Stimulated activated naive CD8-positive, alpha-beta T cell treated with anti-CD3 and anti-CD28 coated beads, Interleukin-15, amount 100 ng/mL, for 72 hours (primary cell): ENCODE measurements around the gene BACH2.
A peak's percentile ranks its signal among the peaks of the same experiment; 100 is the strongest.
"Not testable (repeated sequence)": the region's sequence is repeated elsewhere in the genome, so short reads cannot be mapped to it uniquely, and the experiment has no call there.

ENCODE experiments used
- ATAC-seq: fragments of 150-1000 bp; cut with Tn5 transposase; 2 replicates; pipeline ENCODE4 v1.10.0; 2021; ENCODE audit warnings: mild to moderate bottlenecking, moderate library complexity
- DNase-seq, 2 donors: peaks; one replicate each; pipeline ENCODE4 v3.0.0; 2021 to 2022
- H3K27ac Mint-ChIP-seq, 2 donors: one replicate each; pipeline ENCODE4 v1.8.0; 2022; ENCODE audit warnings: mild to moderate bottlenecking in 2 of 2, mixed read lengths in 2 of 2, moderate library complexity in 2 of 2
- H3K27me3 Mint-ChIP-seq: one replicate; pipeline ENCODE4 v1.8.0; 2022; ENCODE audit warnings: mixed read lengths
- H3K4me1 Mint-ChIP-seq: one replicate; pipeline ENCODE4 v1.8.0; 2022; ENCODE audit warnings: mild to moderate bottlenecking, mixed read lengths
- H3K4me3 Mint-ChIP-seq, 2 donors: one replicate each; pipeline ENCODE4 v1.8.0; 2022; ENCODE audit warnings: mild to moderate bottlenecking in 2 of 2, mixed read lengths in 2 of 2, moderate library complexity in 1 of 2
- H3K9me3 Mint-ChIP-seq, 2 donors: one replicate each; pipeline ENCODE4 v1.8.0; 2022; ENCODE audit warnings: mixed read lengths in 2 of 2

The BACH2 gene

GRCh38 chr6:89925826-89926225 is 370.8 kb downstream of the BACH2 start:
- ATAC-seq (peak; percentile 50), DNase-seq (no peak)
- Mint-ChIP-seq H3K4me1 (peaks cover 65% of the 10 kb centered on the region), H3K27me3 (no peaks in the 10 kb centered on the region), H3K27ac (peak overlapping the region in 1 of 2 donors; percentile 90), H3K4me3 (no peak overlapping the region), H3K9me3 (no peaks in the 10 kb centered on the region)

GRCh38 chr6:89924231-89924630 is 372.4 kb downstream of the BACH2 start:
- peak overlapping the region in 1 of 2 donors; percentile 68 for H3K27ac Mint-ChIP-seq
- no peak for ATAC-seq
- H3K9me3 Mint-ChIP-seq = no peaks in the 10 kb centered on the region
- no peaks in the 10 kb centered on the region for H3K27me3 Mint-ChIP-seq
- DNase-seq = no peak
- H3K4me1 Mint-ChIP-seq = peaks cover 49% of the 10 kb centered on the region
- H3K4me3 Mint-ChIP-seq = no peak overlapping the region

- ATAC-seq (no peak), DNase-seq (no peak)
- Mint-ChIP-seq H3K27me3 (no peaks in the 10 kb centered on the region), H3K9me3 (peaks cover 6 to 10% of the 10 kb centered on the region in 2 donors), H3K4me3 (no peak overlapping the region), H3K4me1 (peaks cover 25% of the 10 kb centered on the region), H3K27ac (peak overlapping the region in 1 of 2 donors; percentile 74)
Observed at GRCh38 chr6:89921691-89922090, 375.0 kb downstream of the BACH2 start.

- Mint-ChIP-seq H3K27me3 (no peaks in the 10 kb centered on the region), H3K27ac (peak overlapping the region in 1 of 2 donors; percentile 74), H3K9me3 (peaks cover 11 to 15% of the 10 kb centered on the region in 2 donors), H3K4me3 (no peak overlapping the region), H3K4me1 (peaks cover 22% of the 10 kb centered on the region)
- DNase-seq (no peak), ATAC-seq (no peak)
Observed at GRCh38 chr6:89921197-89921596, 375.4 kb downstream of the BACH2 start.

GRCh38 chr6:89917801-89918366 is 378.8 kb downstream of the BACH2 start:
- Mint-ChIP-seq H3K4me1 (peaks cover 18% of the 10 kb centered on the region), H3K4me3 (no peak overlapping the region), H3K9me3 (peaks cover 13 to 26% of the 10 kb centered on the region in 2 donors), H3K27me3 (no peaks in the 10 kb centered on the region), H3K27ac (peak overlapping the region in 1 of 2 donors; percentile 51)
- DNase-seq = no peak
- no peak for ATAC-seq

GRCh38 chr6:89917216-89917615 is 379.4 kb downstream of the BACH2 start:
- H3K27ac Mint-ChIP-seq = peak overlapping the region in 1 of 2 donors; percentile 57
- H3K4me3 Mint-ChIP-seq = no peak overlapping the region
- peaks cover 13 to 26% of the 10 kb centered on the region in 2 donors for H3K9me3 Mint-ChIP-seq
- peaks cover 14% of the 10 kb centered on the region for H3K4me1 Mint-ChIP-seq
- no peaks in the 10 kb centered on the region for H3K27me3 Mint-ChIP-seq
- DNase-seq (no peak), ATAC-seq (no peak)

- no peak overlapping the region for H3K4me3 Mint-ChIP-seq
- H3K9me3 Mint-ChIP-seq = peaks cover 13 to 26% of the 10 kb centered on the region in 2 donors
- ATAC-seq (no peak), DNase-seq (no peak)
- no peaks in the 10 kb centered on the region for H3K27me3 Mint-ChIP-seq
- peak overlapping the region in 1 of 2 donors; percentile 57 for H3K27ac Mint-ChIP-seq
- peaks cover 12% of the 10 kb centered on the region for H3K4me1 Mint-ChIP-seq
Observed at GRCh38 chr6:89916136-89916920, 380.3 kb downstream of the BACH2 start.

- H3K4me1 Mint-ChIP-seq = peaks cover 19% of the 10 kb centered on the region
- no peak overlapping the region for H3K27ac Mint-ChIP-seq
- peaks cover 0 to 8% of the 10 kb centered on the region in 2 donors for H3K9me3 Mint-ChIP-seq
- no peak for DNase-seq
- H3K4me3 Mint-ChIP-seq = no peak overlapping the region
- ATAC-seq = no peak
- no peaks in the 10 kb centered on the region for H3K27me3 Mint-ChIP-seq
Observed at GRCh38 chr6:89910902-89911240, 385.8 kb downstream of the BACH2 start.

- DNase-seq, ATAC-seq, H3K27ac Mint-ChIP-seq, H3K9me3 Mint-ChIP-seq, H3K27me3 Mint-ChIP-seq: not testable (repeated sequence)
- H3K4me1 Mint-ChIP-seq = peaks cover 13% of the 10 kb centered on the region
- peak overlapping the region; percentile 29 to 48 for H3K4me3 Mint-ChIP-seq
Observed at GRCh38 chr6:89910001-89910901, 386.4 kb downstream of the BACH2 start.

- Mint-ChIP-seq H3K4me1 (peaks cover 11% of the 10 kb centered on the region), H3K4me3 (no peak overlapping the region), H3K9me3 (no peaks in the 10 kb centered on the region), H3K27ac (no peak overlapping the region), H3K27me3 (peaks cover 66% of the 10 kb centered on the region)
- DNase-seq (no peak), ATAC-seq (no peak)
Observed at GRCh38 chr6:89895276-89895874, 401.3 kb downstream of the BACH2 start.

GRCh38 chr6:89894169-89894568 is 402.5 kb downstream of the BACH2 start, which contains the start of gene GJA10:
Gene GJA10 (plus strand): TSS chr6:89894469. CDS start chr6:89894469, 0 bp downstream.
- no peak for ATAC-seq
- DNase-seq = no peak
- Mint-ChIP-seq H3K9me3 (no peaks in the 10 kb centered on the region), H3K27me3 (peaks cover 60% of the 10 kb centered on the region), H3K27ac (peak within 1 kb of the TSS in 1 of 2 donors; percentile 41), H3K4me1 (peaks cover 11% of the 10 kb centered on the region), H3K4me3 (no peak within 1 kb of the TSS)

- not testable (repeated sequence) for H3K9me3 Mint-ChIP-seq
- peaks cover 66% of the 10 kb centered on the region for H3K27me3 Mint-ChIP-seq
Observed at GRCh38 chr6:89892577-89892976, 404.1 kb downstream of the BACH2 start.

GRCh38 chr6:89890845-89891528 is 405.7 kb downstream of the BACH2 start:
- H3K27ac Mint-ChIP-seq, ATAC-seq, H3K4me3 Mint-ChIP-seq, H3K9me3 Mint-ChIP-seq, DNase-seq: not testable (repeated sequence)
- Mint-ChIP-seq H3K27me3 (peaks cover 53% of the 10 kb centered on the region), H3K4me1 (peaks cover 19% of the 10 kb centered on the region)

More at GRCh38 chr6:89892577-89892976, 404.1 kb downstream of the BACH2 start:
- not testable (repeated sequence) for H3K27ac Mint-ChIP-seq, ATAC-seq, DNase-seq, H3K4me3 Mint-ChIP-seq
- H3K4me1 Mint-ChIP-seq = peaks cover 19% of the 10 kb centered on the region

- Mint-ChIP-seq H3K4me3 (no peak overlapping the region), H3K9me3 (no peaks in the 10 kb centered on the region), H3K27me3 (peaks cover 36% of the 10 kb centered on the region), H3K4me1 (peaks cover 19% of the 10 kb centered on the region), H3K27ac (no peak overlapping the region)
- DNase-seq (no peak), ATAC-seq (peak; percentile 46)
Observed at GRCh38 chr6:89888871-89889270, 407.8 kb downstream of the BACH2 start.

- DNase-seq = no peak
- peaks cover 29% of the 10 kb centered on the region for H3K27me3 Mint-ChIP-seq
- H3K4me3 Mint-ChIP-seq = no peak overlapping the region
- H3K9me3 Mint-ChIP-seq = no peaks in the 10 kb centered on the region
- H3K4me1 Mint-ChIP-seq = peaks cover 19% of the 10 kb centered on the region
- no peak overlapping the region for H3K27ac Mint-ChIP-seq
- ATAC-seq = no peak
Observed at GRCh38 chr6:89888138-89888514, 408.5 kb downstream of the BACH2 start.
